Endothelial cell of umbilical vein (primary cell): ENCODE results near the gene RAB6B.

Experiments
- EZH2 ChIP-seq: IDR thresholded peaks from 2 replicates; pipeline ENCODE4 v1.6.1; 2012; ENCODE audit warnings: borderline replicate concordance, low read depth, mild to moderate bottlenecking, moderate library complexity, low read length, inconsistent platforms; ENCODE audit not compliant: severe bottlenecking
- MAX ChIP-seq: IDR thresholded peaks from 2 replicates; pipeline ENCODE4 v1.6.1; 2011; ENCODE audit not compliant: insufficient read depth, insufficient read length
- POLR2A ChIP-seq: IDR thresholded peaks from 2 replicates; pipeline ENCODE4 v1.6.1; 2012; ENCODE audit warnings: low read depth, mild to moderate bottlenecking, control low read depth, low read length
- POLR2AphosphoS5 ChIP-seq: IDR thresholded peaks from 2 replicates; pipeline ENCODE4 v1.6.1; 2012; ENCODE audit warnings: low read depth, mild to moderate bottlenecking, control low read depth, low read length, moderate library complexity; ENCODE audit not compliant: insufficient read depth

- no peak for TF ChIP-seq EZH2
- no peak for TF ChIP-seq MAX
- TF ChIP-seq POLR2AphosphoS5: no peak
- TF ChIP-seq POLR2A: no peak
Observed at GRCh38 chr3:133833880-133834620, 61.6 kb downstream of the RAB6B start.
